PFSK-1 (cell line): ENCODE results near the gene AP1S1.

ENCODE experiments used
- FOXP2 ChIP-seq: optimal IDR thresholded peaks from 2 replicates; pipeline ENCODE3; 2011; ENCODE audit warnings: borderline replicate concordance, control low read depth, inconsistent platforms; ENCODE audit not compliant: insufficient read depth; ENCODE audit errors: extremely low read length, extremely low read depth
- POLR2AphosphoS5 ChIP-seq: IDR thresholded peaks from 2 replicates; pipeline ENCODE4 v1.6.1; 2012; ENCODE audit warnings: low read depth, mild to moderate bottlenecking, control low read depth, low read length, moderate library complexity
- REST ChIP-seq, 2 experiments: IDR thresholded peaks; 2 replicates each; pipeline versions ENCODE4 v1.6.1 to v1.8.0; 2011 to 2012; ENCODE audit warnings: low read depth in 2 of 2, low read length in 2 of 2, control low read depth in 1 of 2, inconsistent platforms in 1 of 2, mild to moderate bottlenecking in 1 of 2, moderate library complexity in 1 of 2; ENCODE audit not compliant: insufficient read depth in 1 of 2
- SIN3A ChIP-seq: IDR thresholded peaks from 2 replicates; pipeline ENCODE4 v1.6.1; 2012; ENCODE audit warnings: mild to moderate bottlenecking, low read length, moderate library complexity, borderline replicate concordance; ENCODE audit not compliant: insufficient read depth
- TAF1 ChIP-seq: IDR thresholded peaks from 2 replicates; pipeline ENCODE4 v1.6.1; 2012; ENCODE audit warnings: low read length, control low read depth, borderline replicate concordance; ENCODE audit not compliant: insufficient read depth

The AP1S1 gene

GRCh38 chr7:101108961-101109360 lies 45.3 kb upstream of the AP1S1 start:
- TF ChIP-seq REST (IDR thresholded peaks at IDR 0.05; ENCODE audit: insufficient read depth in 1 of 2, low read depth in 2 of 2, low read length in 2 of 2) (no peak), FOXP2 (no peak), SIN3A (no peak), TAF1 (no peak), POLR2AphosphoS5 (no peak)

- TF ChIP-seq REST (IDR thresholded peaks at IDR 0.05; ENCODE audit: insufficient read depth in 1 of 2, low read depth in 2 of 2, low read length in 2 of 2), result no peak
- TF ChIP-seq SIN3A, result no peak
- no peak for TF ChIP-seq FOXP2
- no peak for TF ChIP-seq TAF1
Observed at GRCh38 chr7:101109368-101109767, 44.9 kb upstream of the AP1S1 start.

- no peak for TF ChIP-seq POLR2AphosphoS5
- TF ChIP-seq REST (IDR thresholded peaks at IDR 0.05; ENCODE audit: insufficient read depth in 1 of 2, low read depth in 2 of 2, low read length in 2 of 2), result no peak
- TF ChIP-seq SIN3A, result no peak
- TF ChIP-seq TAF1, result no peak
- TF ChIP-seq FOXP2, result no peak
Observed at GRCh38 chr7:101111261-101111660, 43.0 kb upstream of the AP1S1 start.

DNA sequence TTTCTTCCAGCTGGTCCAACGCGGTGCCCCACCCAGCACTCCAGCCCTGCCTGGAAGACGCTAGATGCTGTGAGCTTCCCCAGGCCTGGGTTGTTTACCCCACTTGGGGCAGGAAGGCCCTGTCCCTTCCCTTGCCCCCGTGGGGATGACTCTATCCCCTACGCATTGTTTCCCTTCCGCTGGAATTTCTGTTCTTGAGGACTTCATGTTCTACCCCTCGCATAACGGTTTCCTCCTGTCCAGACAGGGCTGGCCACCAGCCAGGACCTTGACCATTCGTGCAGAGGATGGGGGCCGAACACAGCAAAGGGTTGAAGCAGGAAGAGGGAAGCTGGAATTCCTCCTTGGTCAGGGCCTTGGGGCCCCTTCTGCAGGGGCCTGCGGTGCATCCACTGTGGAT lies 42.0 kb upstream of the AP1S1 start:
- TF ChIP-seq SIN3A, result no peak
- TF ChIP-seq REST (IDR thresholded peaks at IDR 0.05; ENCODE audit: insufficient read depth in 1 of 2, low read depth in 2 of 2, low read length in 2 of 2), result 0 out of 4 replicates have a peak, but pooled peaks of 1 of the 2 experiments have one; percentile 16
- peak; percentile 98 for TF ChIP-seq FOXP2

GRCh38 chr7:101113836-101114235 lies 40.4 kb upstream of the AP1S1 start:
- TF ChIP-seq REST (IDR thresholded peaks at IDR 0.05; ENCODE audit: insufficient read depth in 1 of 2, low read depth in 2 of 2, low read length in 2 of 2), result no peak
- no peak for TF ChIP-seq SIN3A
- no peak for TF ChIP-seq TAF1
- no peak for TF ChIP-seq POLR2AphosphoS5
